ENCODE data around the gene PI4K2B. TPM values are rescaled to one million over a fixed set of nuclear protein-coding genes. Genes with fewer than 3 reads are reported as not detected.
"Not testable (repeated sequence)": the region's sequence is repeated elsewhere in the genome, so short reads cannot be mapped to it uniquely, and the experiment has no call there.

PI4K2B gene
- 27.3 and 29.0 TPM in 2 replicates for total RNA-seq (2014; rRNA removed; shearing (Covaris generic))
- polyA plus RNA-seq (2015; cell fraction: cytosol; rRNA removed): 28.2 and 33.0 TPM in 2 replicates
- 17.0 and 18.8 TPM in 2 replicates for polyA plus RNA-seq (2015; cell fraction: nucleus; rRNA removed)

DNA sequence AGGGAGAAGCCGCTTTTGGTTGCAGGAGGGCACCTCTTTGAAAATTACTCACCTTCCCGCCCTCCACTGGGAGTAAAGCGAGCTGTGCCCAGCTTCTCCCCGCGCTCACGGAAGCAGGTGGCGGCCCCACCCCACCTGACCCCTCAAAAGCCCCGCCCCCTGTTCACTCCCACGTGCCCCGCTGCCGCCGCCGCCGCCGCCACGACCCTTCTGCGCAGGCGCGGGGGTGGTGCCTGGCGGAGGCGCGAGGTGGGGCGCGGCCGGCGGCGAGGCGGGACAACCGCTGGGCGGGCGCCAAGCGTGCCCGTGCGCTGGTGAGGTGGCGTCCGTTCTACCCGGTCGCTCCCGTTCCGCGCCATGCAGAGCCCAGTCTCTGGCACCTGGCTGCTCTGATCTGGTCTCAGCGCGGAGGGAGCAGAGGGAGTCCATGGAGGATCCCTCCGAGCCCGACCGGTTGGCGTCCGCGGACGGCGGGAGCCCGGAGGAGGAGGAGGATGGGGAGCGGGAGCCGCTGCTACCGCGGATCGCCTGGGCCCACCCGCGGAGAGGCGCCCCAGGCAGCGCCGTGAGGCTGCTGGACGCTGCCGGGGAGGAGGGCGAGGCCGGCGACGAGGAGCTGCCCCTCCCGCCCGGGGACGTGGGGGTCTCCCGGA is at the start of gene PI4K2B:
TSS of gene PI4K2B (plus strand) at position 297 of the 653 bp plus-strand sequence. CDS start at position 428, 131 bp downstream.
- peak; percentile 77 for DNase-seq (ENCODE audit: low read depth)

DNA sequence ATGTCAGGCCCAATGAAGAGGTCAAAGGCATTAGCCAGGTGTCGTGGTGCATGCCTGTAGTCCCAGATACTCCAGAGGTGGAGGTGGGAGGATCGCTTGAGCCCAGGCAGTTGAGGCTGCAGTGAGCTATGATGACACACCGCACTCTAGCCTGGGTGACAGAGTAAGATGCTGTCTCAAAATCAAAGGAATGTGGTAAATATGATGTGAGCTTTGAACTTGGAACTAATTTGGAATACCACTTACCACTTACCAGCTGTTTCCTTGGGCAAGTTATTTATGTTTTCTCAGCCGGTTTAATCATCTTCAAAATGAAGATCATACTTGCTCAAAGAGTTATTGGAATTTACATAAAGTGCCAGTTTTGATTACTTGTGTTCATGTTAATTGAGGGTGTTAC is 49.8 kb upstream of the PI4K2B start:
- no peak for DNase-seq (ENCODE audit: low read depth)

DNA sequence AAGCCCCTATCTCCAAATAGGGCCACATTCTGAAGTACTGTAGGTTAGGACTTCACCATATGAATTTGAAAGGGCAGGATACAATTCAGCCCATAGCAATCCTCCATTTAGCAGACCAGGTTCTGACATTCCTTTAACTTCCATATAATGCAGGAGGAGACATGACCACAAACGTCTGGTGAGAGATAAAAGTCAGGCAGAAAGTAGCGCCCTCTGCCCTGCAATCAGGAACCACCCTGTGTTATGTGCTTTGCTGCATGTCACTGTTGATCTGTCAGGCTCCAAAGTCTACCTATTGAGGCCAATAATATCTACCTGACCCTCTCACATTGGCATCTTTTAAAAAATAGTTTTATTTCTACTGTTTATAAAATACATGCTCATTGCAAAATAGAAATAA is 43.4 kb upstream of the PI4K2B start:
- DNase-seq (ENCODE audit: low read depth): no peak

DNA sequence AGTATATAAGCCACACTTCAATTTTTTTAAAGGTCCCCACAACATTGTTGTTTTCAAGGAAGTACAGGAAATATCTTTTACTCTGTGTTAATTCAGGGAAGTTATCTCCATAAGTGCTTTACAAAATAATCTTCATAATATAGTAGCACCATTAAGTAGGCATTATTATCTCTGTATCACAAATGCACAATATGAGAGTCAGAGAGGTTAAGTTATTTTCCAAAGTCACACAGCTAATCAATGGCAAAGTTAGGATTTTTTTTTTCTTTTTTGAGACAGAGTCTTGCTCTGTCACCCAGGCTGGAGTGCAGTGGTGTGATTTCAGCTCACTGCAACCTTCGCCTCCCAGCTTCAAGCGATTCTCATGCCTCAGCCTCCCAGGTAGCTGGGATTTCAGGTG is 35.1 kb upstream of the PI4K2B start:
- DNase-seq (ENCODE audit: low read depth): no peak

DNA sequence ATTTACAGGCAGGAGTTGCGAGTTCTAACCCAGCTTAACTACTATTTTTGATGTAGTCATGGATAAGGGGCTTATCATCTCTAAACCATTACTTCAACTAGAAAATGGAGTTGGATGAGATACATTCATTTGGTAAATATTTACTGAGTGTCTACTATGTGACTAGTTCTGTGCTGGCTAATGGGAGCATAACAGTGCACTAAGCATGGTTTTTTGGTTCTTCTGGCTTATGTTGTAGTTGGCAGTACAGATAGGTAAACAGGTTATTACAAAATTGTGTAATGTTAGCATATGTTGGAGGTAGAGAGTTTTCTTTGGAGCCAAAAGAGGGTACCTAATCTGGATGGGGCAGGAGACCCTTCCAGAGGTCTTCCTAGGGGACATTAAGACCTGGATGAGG is 25.8 kb upstream of the PI4K2B start:
- no peak for DNase-seq (ENCODE audit: low read depth)

DNA sequence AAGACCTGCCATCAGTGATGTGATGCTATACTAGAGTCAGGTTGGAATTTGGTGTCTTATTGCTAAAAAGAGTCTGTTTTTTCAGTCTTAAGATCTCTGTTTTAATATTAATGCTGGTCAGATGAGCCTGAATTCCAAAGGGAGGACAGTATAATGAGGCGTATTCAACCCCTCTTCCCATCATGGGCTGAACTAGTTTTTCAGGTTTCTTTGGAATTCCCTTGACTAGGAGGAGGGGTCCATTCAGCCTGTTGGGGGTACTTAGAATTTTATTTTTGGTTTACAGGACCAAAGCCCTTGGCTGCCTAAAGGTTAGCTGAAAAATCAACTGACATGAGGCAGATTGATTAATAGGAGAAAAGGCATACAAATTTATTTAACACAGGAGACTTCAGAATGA is 24.1 kb upstream of the PI4K2B start:
- no peak for DNase-seq (ENCODE audit: low read depth)

DNA sequence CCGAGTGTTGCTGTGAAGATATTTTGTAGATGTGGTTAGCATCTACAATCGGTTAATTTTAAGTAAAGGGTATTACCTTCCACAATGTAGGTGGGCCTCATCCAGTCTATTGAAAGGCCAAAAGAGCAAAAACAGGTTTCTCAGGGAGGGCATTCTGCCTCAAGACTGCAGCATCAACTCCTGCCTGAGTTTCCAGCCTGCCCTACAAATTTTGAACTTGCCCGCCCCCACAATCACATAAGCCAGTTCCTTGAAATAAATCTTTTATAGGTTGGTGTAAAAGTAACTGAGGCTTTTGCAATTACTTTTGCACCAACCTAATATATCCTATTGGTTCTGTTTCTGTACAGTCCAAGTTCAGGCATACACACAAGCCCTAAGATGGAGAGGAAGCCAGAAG is 22.1 kb upstream of the PI4K2B start:
- no peak for DNase-seq (ENCODE audit: low read depth)

DNA sequence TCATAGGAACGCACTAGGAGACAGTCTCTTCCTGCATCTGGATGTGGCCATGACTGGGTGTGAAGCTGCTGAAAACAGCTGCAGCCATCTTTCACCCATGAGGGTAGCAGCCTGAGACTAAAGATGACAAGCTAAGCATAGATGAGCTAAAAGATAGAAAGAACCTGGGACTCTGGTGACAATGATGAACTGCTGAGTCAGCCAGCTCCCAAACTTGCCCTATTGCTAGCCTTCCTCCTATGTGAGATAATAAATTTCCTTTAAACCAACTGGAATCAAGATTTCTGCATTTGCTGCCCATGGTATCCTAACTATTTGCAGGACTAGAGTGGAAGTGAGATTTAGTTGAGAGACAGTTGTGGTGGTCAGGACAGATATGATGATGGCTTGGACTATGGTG is 21.0 kb upstream of the PI4K2B start:
- no peak for DNase-seq (ENCODE audit: low read depth)

DNA sequence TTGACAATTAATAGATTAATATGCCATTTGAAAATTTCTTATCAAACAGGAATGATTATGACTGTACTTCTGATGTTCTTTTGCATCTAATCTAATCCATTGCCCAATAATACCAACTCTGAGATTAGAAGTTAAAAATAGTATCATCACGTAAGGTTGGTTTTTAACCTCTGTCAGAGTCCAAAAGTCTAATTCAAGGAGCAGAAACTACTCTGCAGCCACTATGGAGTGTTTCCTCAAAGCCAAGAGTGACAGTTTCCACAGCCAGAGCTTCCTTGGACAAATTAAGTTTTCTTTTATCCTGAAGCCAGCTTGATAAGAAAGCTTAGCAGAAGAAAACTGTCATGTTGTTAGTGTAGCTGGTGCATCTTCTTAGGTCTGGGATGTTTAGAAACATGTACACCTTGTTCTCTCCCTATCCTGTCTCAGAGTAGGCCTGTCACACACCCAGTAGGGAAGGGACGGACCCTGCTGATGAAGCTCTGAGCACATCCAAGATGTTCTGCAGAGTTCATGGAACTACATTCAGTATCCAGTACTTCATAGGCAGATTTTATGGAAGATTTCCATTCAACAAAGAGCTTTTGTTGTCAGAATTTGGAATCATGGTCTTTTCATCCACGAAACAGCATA is 20.4 kb upstream of the PI4K2B start:
- peak; percentile 6 for DNase-seq (ENCODE audit: low read depth)

DNA sequence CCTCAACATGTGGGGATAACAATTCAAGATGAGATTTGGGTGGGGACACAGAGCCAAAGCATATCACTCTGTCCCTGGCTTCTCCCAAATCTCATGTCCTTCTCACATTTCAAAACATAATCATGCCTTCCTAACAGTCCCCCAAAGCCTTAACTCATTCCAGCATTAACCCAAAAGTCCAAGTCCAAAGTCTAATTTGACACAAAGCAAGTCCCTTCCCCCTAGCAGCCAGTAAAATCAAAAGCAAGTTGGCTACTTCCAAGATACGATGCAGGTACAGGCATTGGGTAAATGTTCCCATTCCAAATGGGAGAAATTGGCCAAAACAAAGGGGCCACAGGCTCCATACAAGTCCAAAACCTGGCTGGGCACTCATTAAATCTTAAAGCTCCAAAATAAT is 19.1 kb upstream of the PI4K2B start:
- not testable (repeated sequence) for DNase-seq (ENCODE audit: low read depth)

DNA sequence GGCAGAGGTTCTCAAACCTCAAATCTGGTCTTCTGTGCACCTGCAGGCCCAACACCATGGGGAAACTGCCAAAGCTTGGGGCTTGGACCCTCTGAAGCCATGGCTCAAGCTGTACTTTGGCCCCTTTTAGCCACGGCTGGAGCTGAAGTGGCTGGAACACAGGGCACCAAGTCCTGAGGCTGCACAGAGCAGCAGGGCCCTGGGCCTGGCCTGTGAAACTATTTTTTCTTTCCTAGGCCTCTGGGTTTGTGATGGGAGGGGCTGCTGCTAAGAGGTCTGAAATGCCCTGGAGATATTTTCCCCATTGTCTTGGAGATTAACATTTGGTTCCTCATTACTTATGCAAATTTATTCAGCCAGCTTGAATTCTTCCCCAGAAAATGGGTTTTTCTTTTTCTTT is 18.3 kb upstream of the PI4K2B start:
- DNase-seq (ENCODE audit: low read depth): no peak

DNA sequence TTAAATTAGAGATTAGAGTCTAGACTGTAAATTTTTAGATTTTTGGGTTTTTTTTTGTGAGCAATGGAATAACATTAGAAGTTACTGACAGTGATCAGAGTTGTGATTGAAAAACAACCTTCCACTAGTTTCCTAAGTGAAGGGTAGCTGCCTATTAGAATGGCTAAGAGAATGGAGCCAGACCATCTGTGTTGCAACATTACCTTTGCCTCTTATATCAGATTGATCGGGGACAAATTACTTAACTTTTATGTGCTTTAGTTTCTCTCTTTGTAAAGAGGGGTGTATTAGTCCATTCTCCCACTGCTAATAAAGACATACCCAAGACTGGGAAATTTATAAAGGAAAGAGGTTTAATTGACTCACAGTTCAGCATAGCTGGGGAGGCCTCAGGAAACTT is 12.5 kb upstream of the PI4K2B start:
- no peak for DNase-seq (ENCODE audit: low read depth)

GRCh38 chr4:25223802-25224375 is 9.9 kb upstream of the PI4K2B start:
- peak; percentile 21 for DNase-seq (ENCODE audit: low read depth)

DNA sequence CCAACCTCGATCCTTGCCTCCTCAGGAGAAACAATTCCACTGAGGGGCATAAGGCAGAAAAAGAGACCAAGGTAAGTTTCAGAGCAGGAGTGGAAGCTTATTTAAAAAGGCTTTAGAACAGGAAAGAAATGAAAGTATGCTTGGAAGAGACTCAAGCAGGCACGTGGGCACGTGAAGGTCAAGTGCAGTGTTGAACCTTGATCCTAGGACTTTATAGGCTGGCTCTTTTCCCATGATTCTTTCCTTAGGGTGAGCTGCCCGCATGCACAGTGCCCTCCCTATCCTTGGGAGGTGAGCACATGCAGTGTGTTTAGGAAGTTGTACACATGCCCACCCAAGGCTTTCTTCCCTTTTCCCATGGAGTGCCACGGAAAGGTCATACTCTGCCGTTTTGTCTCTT is 4.0 kb upstream of the PI4K2B start:
- no peak for DNase-seq (ENCODE audit: low read depth)

- DNase-seq (ENCODE audit: low read depth): no peak
These were observed 639 bp upstream of the PI4K2B start for GRCh38 chr4:25233194-25233593.

DNA sequence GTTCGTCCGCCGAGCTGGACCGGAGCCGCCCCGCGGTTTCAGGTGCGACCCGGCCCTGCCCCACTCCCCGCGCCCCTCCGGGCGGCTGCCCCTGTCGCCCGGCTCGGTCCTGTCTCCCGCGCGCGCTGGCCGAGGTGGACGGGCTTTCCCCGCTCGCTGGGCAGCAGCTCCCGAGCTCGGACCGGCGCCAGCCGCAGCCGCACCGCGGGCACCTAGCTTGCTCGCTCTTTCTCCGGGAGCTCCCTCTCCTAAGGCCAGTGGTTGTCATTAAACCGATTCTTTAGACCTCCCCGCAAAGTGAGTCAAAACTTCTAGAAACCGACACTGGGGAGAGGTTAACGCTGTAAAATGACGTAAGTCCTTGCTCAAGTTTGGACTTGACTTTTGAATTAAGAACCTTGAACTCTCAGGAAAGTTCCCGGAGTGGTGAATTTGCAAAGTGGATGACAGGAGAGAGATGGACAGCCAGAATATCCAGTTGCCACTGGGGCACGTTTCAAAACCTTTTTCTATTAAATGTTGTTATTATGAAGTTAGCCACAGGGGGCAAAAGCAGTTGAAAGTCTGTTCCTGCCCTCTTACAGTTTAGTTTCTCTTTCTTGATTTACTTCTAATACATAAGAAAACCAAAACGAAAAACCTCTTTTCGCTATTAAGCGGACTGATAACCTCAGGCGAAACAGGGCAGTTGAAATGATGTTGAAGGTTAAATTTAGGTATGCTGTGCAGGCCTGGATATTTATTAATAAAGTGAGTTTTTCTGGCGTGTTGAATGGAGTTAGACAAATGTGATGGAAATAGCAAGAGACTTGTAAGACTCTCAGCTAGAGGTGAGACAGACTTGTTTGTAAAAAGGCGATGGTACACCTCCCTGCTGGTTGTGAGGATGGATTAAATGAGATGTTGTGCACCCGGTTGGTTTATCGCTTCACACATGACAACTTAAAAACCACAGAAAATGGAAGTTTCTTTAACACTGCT is 847 bp downstream of the PI4K2B start:
- peak; percentile 84 for DNase-seq (ENCODE audit: low read depth)

DNA sequence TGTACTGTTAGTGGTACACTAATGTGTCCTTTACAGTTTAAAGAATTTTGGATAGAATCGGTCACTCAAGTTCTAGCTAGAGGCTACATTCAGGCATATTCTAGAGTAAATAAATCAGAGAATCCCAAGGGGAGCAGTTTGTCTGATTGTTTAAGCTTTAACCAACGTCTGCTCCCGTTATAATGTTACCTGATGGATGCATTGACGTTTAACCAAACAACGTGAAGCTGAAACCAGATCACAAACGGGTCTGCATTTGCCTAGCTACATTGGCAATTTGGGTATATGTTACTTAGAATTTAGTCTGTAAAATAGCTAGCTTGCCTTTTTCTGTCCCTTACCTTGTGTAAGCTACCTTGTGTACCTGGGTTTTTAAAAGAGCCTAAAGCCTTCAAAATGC is 1.6 kb downstream of the PI4K2B start:
- DNase-seq (ENCODE audit: low read depth): no peak

GRCh38 chr4:25236030-25236429 is 2.2 kb downstream of the PI4K2B start:
- DNase-seq (ENCODE audit: low read depth): not testable (repeated sequence)

GRCh38 chr4:25236971-25237370 is 3.1 kb downstream of the PI4K2B start:
- no peak for DNase-seq (ENCODE audit: low read depth)

GRCh38 chr4:25238052-25238451 is 4.2 kb downstream of the PI4K2B start:
- no peak for DNase-seq (ENCODE audit: low read depth)

- DNase-seq (ENCODE audit: low read depth): not testable (repeated sequence)
These were observed 5.7 kb downstream of the PI4K2B start for GRCh38 chr4:25239528-25239927.

Measured in HT1080 (cell line).